ENCODE results near the gene CCDC3.

DNA sequence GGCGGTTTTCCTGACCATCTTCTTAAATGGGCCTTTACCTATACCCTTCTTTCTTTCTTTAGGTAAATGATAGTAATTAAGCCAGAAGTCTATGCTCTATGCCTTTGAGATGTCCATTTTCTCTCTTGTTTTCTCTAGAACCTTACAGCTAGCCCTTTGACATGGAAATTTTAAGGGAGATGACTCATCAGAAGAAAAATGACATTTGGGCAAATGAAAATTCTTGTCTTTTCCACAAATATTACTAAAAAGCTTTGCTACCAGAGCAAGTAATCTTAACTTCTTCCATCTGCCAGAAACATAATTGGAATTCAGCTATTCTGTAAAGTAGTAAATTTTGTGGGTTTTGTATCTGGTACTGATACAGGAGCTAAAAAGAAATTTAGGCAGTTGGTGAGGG lies 59.5 kb downstream of the CCDC3 start:
- TF ChIP-seq TAF1 (IDR thresholded peaks at IDR 0.05; ENCODE audit: low read depth) = no peak
- TF ChIP-seq EGR1 (IDR thresholded peaks at IDR 0.05) = no peak

All from Ishikawa (cell line).